Measurements from ENCODE around the gene JMJD1C. TPM values are rescaled to one million over a fixed set of nuclear protein-coding genes. Genes with fewer than 3 reads are reported as not detected.

The JMJD1C gene
- total and polyA plus RNA-seq, 9 donors: 45.4 to 140 (median 78.2) TPM

- Histone ChIP-seq H3K4me1 (ENCODE audit: insufficient read depth) (no peaks in the 10 kb centered on the region), H3K4me3 (no peak overlapping the region), H3K36me3 (no peaks in the 10 kb centered on the region), H3K27ac (no peak overlapping the region), H3K27me3 (no peaks in the 10 kb centered on the region), H3K9me3 (no peaks in the 10 kb centered on the region)
- TF ChIP-seq POLR2A (IDR thresholded peaks at IDR 0.05) (no peak), CTCF (IDR thresholded peaks at IDR 0.05) (no peak), EP300 (IDR thresholded peaks at IDR 0.05) (no peak)
- 93 to 98% (median 95%) methylated on average over 4 of the region's 4 CpGs for WGBS, 3 donors
- no peak for DNase-seq
- intact Hi-C loops (cut with DNase I): no loop called here
Measured at GRCh38 chr10:63368365-63368764, 97.4 kb downstream of the JMJD1C start.

- no peak for DNase-seq
- H3K4me3 ChIP-seq: no peak overlapping the region
- H3K4me1 ChIP-seq (ENCODE audit: insufficient read depth): no peaks in the 10 kb centered on the region
- no peaks in the 10 kb centered on the region for H3K9me3 ChIP-seq
- no peaks in the 10 kb centered on the region for H3K36me3 ChIP-seq
- H3K27ac ChIP-seq: no peak overlapping the region
- WGBS, 3 donors: 100% methylated on average over 1 of the region's 1 CpG
- no peaks in the 10 kb centered on the region for H3K27me3 ChIP-seq
- TF ChIP-seq CTCF (IDR thresholded peaks at IDR 0.05) (no peak), EP300 (IDR thresholded peaks at IDR 0.05) (no peak), POLR2A (IDR thresholded peaks at IDR 0.05) (no peak)
- intact Hi-C loops (cut with DNase I): no loop called here
Measured at GRCh38 chr10:63366933-63367332, 98.8 kb downstream of the JMJD1C start.

GRCh38 chr10:63365976-63366765 lies 99.6 kb downstream of the JMJD1C start:
- no peaks in the 10 kb centered on the region for H3K9me3 ChIP-seq
- TF ChIP-seq EP300 (IDR thresholded peaks at IDR 0.05): no peak
- no peak for TF ChIP-seq CTCF (IDR thresholded peaks at IDR 0.05)
- no peak for TF ChIP-seq POLR2A (IDR thresholded peaks at IDR 0.05)
- H3K4me1 ChIP-seq (ENCODE audit: insufficient read depth): no peaks in the 10 kb centered on the region
- DNase-seq: no peak
- intact Hi-C loops (cut with DNase I): no loop called here
- no peak overlapping the region for H3K27ac ChIP-seq
- H3K36me3 ChIP-seq: no peaks in the 10 kb centered on the region
- WGBS, 3 donors: 95 to 98% (median 96%) methylated on average over 2 of the region's 2 CpGs
- no peaks in the 10 kb centered on the region for H3K27me3 ChIP-seq
- no peak overlapping the region for H3K4me3 ChIP-seq

GRCh38 chr10:63364918-63365317 lies 100.9 kb downstream of the JMJD1C start:
- no peak overlapping the region for H3K27ac ChIP-seq
- intact Hi-C loops (cut with DNase I): no loop called here
- H3K36me3 ChIP-seq: no peaks in the 10 kb centered on the region
- no peaks in the 10 kb centered on the region for H3K27me3 ChIP-seq
- no peaks in the 10 kb centered on the region for H3K9me3 ChIP-seq
- no peak overlapping the region for H3K4me3 ChIP-seq
- H3K4me1 ChIP-seq (ENCODE audit: insufficient read depth): no peaks in the 10 kb centered on the region
- no peak for DNase-seq
- 85 to 96% (median 88%) methylated on average over 2 of the region's 2 CpGs for WGBS, 3 donors
- TF ChIP-seq POLR2A (IDR thresholded peaks at IDR 0.05): no peak
- no peak for TF ChIP-seq CTCF (IDR thresholded peaks at IDR 0.05)

Data from ovary (tissue), 9 donors.